ENCODE results near the gene RSPH1. TPM values are rescaled to one million over a fixed set of nuclear protein-coding genes. Genes with fewer than 3 reads are reported as not detected.

Gene RSPH1
- total RNA-seq, 1 experiment from 2014 or later = 0.31 TPM

- no peak overlapping the region for H4K5ac ChIP-seq (ENCODE audit: insufficient read length, low read depth, low read length)
These were observed 49.5 kb downstream of the RSPH1 start for GRCh38 chr21:42446531-42446930.

More at GRCh38 chr21:42446531-42446930, 49.5 kb downstream of the RSPH1 start:
- Histone ChIP-seq H3K56ac (ENCODE audit: insufficient read length, low read depth, low read length) (no peak overlapping the region), H2BK20ac (ENCODE audit: low read depth, low read length, poor library complexity, severe bottlenecking) (no peak overlapping the region), H3K79me1 (ENCODE audit: insufficient read depth, low read depth, low read length, poor library complexity, severe bottlenecking) (no peaks in the 10 kb centered on the region), H3T11ph (ENCODE audit: low read length) (no peak overlapping the region), H2BK15ac (ENCODE audit: low read depth, low read length) (no peak overlapping the region), H3K27ac (ENCODE audit: insufficient read length, low read depth, low read length) (no peak overlapping the region), H3K18ac (ENCODE audit: insufficient read length, low read depth, low read length) (no peak overlapping the region), H3K27me3 (ENCODE audit: insufficient read depth, low read length) (no peaks in the 10 kb centered on the region), H3K4me2 (ENCODE audit: insufficient read depth, insufficient read length, low read length) (no peak overlapping the region), H3K4me1 (ENCODE audit: insufficient read depth, low read length) (no peaks in the 10 kb centered on the region), H3K23me2 (ENCODE audit: insufficient read length, low read depth, low read length, poor library complexity, severe bottlenecking) (no peaks in the 10 kb centered on the region), H4K91ac (ENCODE audit: insufficient read length, low read depth, low read length) (no peak overlapping the region), H3K14ac (ENCODE audit: insufficient read depth, low read length) (no peak overlapping the region), H4K8ac (replicated peaks; ENCODE audit: insufficient read length, low read depth, low read length) (no peak overlapping the region), H3K4ac (ENCODE audit: low read depth, low read length) (no peak overlapping the region), H2AFZ (ENCODE audit: low read length) (no peak overlapping the region), H2BK5ac (ENCODE audit: insufficient read length, low read length) (no peak overlapping the region), H4K20me1 (ENCODE audit: control insufficient read depth, insufficient read depth, insufficient read length) (no peaks in the 10 kb centered on the region), H3K9ac (ENCODE audit: extremely low read depth, insufficient read length, low read length) (no peak overlapping the region), H3K79me2 (ENCODE audit: insufficient read depth, low read length) (no peaks in the 10 kb centered on the region), H2BK12ac (ENCODE audit: insufficient read length, low read depth, low read length) (no peak overlapping the region), H3K9me3 (ENCODE audit: control insufficient read depth, low read depth, low read length) (no peaks in the 10 kb centered on the region), H3K23ac (ENCODE audit: insufficient read length, low read depth, low read length) (no peak overlapping the region), H2BK120ac (ENCODE audit: low read depth, low read length, poor library complexity, severe bottlenecking) (no peak overlapping the region), H2AK5ac (ENCODE audit: insufficient read length, low read length) (no peak overlapping the region)
- Mint-ChIP-seq H3K4me1 (peaks cover 11 to 19% of the 10 kb centered on the region in 2 experiments), H3K9me3 (no peaks in the 10 kb centered on the region; a peak in 1 of 5 replicates), H3K4me3 (no peak overlapping the region), H3K36me3 (ENCODE audit: insufficient read depth in 1 of 3, low read depth in 3 of 3) (no peaks in the 10 kb centered on the region), H3K27ac (peak overlapping the region in 1 of 3 experiments; percentile 53; a peak in 1 of 7 replicates), H3K27me3 (ENCODE audit: low read depth) (peaks cover 18% of the 10 kb centered on the region)
- no peak for TF ChIP-seq CTCF (conservative IDR thresholded peaks at IDR 0.05)
- no peak for DNase-seq
- WGBS (ENCODE audit: extremely low coverage, insufficient read length, low lambda C conversion rate) = no CpG with 5 or more reads among the region's 4 CpGs

All from H9 (cell line).